ENCODE data around the gene BAAT.

DNA sequence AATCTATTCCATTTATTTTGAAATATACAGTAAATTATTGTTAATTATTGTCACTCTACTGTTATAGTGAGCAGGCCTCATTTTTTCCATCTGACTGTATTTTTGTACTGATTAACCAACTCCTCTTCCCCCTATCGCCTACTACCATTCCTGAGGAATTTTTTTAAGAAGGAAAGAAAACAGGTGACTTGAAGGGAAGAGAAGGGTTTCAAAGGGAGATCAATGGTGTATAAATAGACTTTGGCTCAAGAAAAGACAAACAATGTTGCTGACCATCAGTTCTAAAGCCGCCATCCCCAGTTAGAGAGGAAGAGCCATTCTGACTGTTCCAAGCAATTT, 69.7 kb downstream of the BAAT start:
- TF ChIP-seq EZH2 (IDR thresholded peaks at IDR 0.05) (no peak), POLR2AphosphoS5 (IDR thresholded peaks at IDR 0.05; ENCODE audit: borderline replicate concordance, low read depth, low read length) (no peak), FOXP2 (optimal IDR thresholded peaks at IDR 0.05; ENCODE audit: control extremely low read depth, extremely low read length, insufficient read depth) (no peak)
